ENCODE measurements around the gene RNF7. TPM values are rescaled to one million over a fixed set of nuclear protein-coding genes. Genes with fewer than 3 reads are reported as not detected.

RNF7 gene
- polyA plus RNA-seq, 2 of the 4 experiments (the other 2 are of a cell fraction) = 84.1 to 147 TPM

DNA sequence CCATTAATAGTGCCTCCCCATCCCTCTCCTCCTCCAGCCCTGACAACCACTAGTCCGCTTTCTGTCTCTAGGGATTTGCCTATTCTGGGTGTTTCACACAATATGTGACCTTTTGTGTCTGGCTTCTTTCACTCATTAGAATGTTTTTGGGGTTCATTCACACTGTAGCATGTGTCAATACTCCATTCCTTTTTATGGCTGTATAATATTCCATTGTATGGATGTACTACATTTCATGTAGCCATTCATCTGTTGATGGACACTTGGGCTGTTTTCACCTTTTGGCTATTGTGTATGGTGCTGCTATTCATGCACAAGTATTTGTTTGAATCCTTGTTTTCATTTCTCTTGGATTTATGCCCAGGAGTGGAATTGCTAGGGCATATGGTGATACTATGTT lies 41.6 kb downstream of the RNF7 start:
- no peak for DNase-seq (ENCODE audit: low read depth in 1 of 2, low spot score in 1 of 2)
- CTCF ChIA-PET = no interaction called here
- no peaks in the 10 kb centered on the region; the same call in 2 of the 3 replicates for H3K9me3 ChIP-seq
- H3K4me1 ChIP-seq = no peaks in the 10 kb centered on the region
- FAIRE-seq = no peak
- TF ChIP-seq HOXB5 (CRISPR knock-in tag; IDR thresholded peaks at IDR 0.05) (no peak), NPAS2 (CRISPR knock-in tag; IDR thresholded peaks at IDR 0.05; ENCODE audit: borderline replicate concordance) (no peak), MAFK (IDR thresholded peaks at IDR 0.05; ENCODE audit: partially characterized antibody) (no peak), ZSCAN20 (CRISPR knock-in tag; IDR thresholded peaks at IDR 0.05) (no peak), MAZ (IDR thresholded peaks at IDR 0.05; ENCODE audit: borderline replicate concordance, low read depth, low read length) (no peak), SREBF2 (IDR thresholded peaks at IDR 0.05) (no peak), MYC (IDR thresholded peaks at IDR 0.05; ENCODE audit: borderline replicate concordance, low read length) (no peak), ZC3H11A (IDR thresholded peaks at IDR 0.05) (no peak), RARB (CRISPR knock-in tag; IDR thresholded peaks at IDR 0.05) (no peak), JUNB (IDR thresholded peaks at IDR 0.05) (no peak), FOSL2 (IDR thresholded peaks at IDR 0.05) (no peak), FOSL2 (CRISPR knock-in tag; IDR thresholded peaks at IDR 0.05) (no peak), KDM5A (IDR thresholded peaks at IDR 0.05) (no peak)
- TF ChIP-seq, protein P1, sequence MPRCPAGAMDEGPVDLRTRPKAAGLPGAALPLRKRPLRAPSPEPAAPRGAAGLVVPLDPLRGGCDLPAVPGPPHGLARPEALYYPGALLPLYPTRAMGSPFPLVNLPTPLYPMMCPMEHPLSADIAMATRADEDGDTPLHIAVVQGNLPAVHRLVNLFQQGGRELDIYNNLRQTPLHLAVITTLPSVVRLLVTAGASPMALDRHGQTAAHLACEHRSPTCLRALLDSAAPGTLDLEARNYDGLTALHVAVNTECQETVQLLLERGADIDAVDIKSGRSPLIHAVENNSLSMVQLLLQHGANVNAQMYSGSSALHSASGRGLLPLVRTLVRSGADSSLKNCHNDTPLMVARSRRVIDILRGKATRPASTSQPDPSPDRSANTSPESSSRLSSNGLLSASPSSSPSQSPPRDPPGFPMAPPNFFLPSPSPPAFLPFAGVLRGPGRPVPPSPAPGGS (IDR thresholded peaks at IDR 0.05) = no peak
- TF ChIP-seq, protein P2, sequence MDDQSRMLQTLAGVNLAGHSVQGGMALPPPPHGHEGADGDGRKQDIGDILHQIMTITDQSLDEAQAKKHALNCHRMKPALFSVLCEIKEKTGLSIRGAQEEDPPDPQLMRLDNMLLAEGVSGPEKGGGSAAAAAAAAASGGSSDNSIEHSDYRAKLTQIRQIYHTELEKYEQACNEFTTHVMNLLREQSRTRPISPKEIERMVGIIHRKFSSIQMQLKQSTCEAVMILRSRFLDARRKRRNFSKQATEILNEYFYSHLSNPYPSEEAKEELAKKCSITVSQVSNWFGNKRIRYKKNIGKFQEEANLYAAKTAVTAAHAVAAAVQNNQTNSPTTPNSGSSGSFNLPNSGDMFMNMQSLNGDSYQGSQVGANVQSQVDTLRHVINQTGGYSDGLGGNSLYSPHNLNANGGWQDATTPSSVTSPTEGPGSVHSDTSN (IDR thresholded peaks at IDR 0.05) = no peak
- POLR2A ChIA-PET = no interaction called here
- no peak overlapping the region for H3K27ac ChIP-seq
- WGBS (ENCODE audit: missing lambda C conversion rate) = 93% methylated on average over 1 of the region's 1 CpG
- no peak overlapping the region for H3K4me2 ChIP-seq
- H3K4me3 ChIP-seq = no peak overlapping the region
- no peak for ATAC-seq

DNA sequence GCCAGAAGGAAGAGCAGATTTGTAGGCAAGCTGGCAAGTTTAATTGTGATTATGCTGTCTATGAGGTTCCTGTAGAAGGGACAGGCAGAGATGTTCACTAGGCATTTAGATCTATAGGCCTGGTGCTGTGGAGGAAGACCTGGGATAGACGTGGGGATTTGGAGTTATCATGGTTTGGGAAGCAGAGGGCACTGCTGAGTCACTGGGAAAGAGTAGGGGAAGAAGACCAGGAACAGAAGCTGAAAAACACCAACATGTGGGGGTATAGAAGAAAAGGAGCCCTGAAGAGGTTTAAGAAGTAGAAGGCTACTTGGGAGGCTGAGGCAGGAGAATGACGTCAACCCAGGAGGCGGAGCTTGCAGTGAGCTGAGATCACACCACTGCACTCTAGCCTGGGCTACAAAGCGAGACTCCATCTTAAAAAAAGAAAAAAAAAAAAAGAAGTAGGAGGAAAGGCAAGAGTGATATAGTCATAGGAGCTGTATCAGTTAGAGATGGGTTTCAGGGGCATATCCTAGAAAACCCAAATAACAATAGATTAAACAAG lies 44.4 kb downstream of the RNF7 start:
- ChIA-PET POLR2A (no interaction called here), CTCF (no interaction called here)
- peak in 1 of 2 experiments; percentile 22 for DNase-seq (ENCODE audit: low read depth in 1 of 2, low spot score in 1 of 2)
- no peaks in the 10 kb centered on the region; the same call in 2 of the 3 replicates for H3K9me3 ChIP-seq
- 33% methylated on average over 4 of the region's 4 CpGs for WGBS (ENCODE audit: missing lambda C conversion rate)
- no peak overlapping the region for H3K27ac ChIP-seq
- no peak for FAIRE-seq
- no peak overlapping the region for H3K4me3 ChIP-seq
- no peak overlapping the region for H3K4me2 ChIP-seq
- H3K4me1 ChIP-seq = no peaks in the 10 kb centered on the region
- ATAC-seq = peak in 1 of 2 experiments; percentile 56; a peak in 1 of 6 replicates
- TF ChIP-seq JUNB (IDR thresholded peaks at IDR 0.05) (no peak), TP53 (CRISPR knock-in tag; IDR thresholded peaks at IDR 0.05) (no peak), HOXA7 (CRISPR knock-in tag; IDR thresholded peaks at IDR 0.05) (no peak), ESRRA (IDR thresholded peaks at IDR 0.05; ENCODE audit: borderline replicate concordance, low read length) (no peak)

DNA sequence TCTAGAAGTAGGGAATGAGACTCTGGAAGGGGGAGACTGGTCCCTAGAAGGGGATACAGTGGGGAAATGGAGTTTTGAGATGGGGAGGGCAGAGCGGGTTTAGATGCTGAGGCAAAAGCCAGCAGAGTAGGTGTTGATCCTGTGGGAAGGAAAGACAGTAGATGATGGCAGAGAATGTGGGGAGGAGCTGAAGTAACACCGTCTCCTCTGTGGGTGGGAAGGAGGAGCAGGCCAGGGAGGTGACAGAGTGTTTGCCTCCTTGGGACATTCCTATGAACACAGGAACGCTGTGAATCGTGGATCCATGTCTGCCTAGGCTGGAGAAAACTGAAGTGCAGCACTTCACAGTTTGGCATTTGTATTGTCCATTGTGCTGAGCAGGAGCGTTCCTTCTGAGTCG lies 45.5 kb downstream of the RNF7 start:
- no peak overlapping the region for H3K27ac ChIP-seq
- TF ChIP-seq NR3C1 (IDR thresholded peaks at IDR 0.05) = no peak
- TF ChIP-seq HOXA7 (CRISPR knock-in tag; IDR thresholded peaks at IDR 0.05) = no peak
- TF ChIP-seq JUN (IDR thresholded peaks at IDR 0.05) = no peak
- TF ChIP-seq, protein P1 (IDR thresholded peaks at IDR 0.05) = no peak
- TF ChIP-seq ESRRA (IDR thresholded peaks at IDR 0.05; ENCODE audit: borderline replicate concordance, low read length) = no peak
- no peak for TF ChIP-seq CBX2 (IDR thresholded peaks at IDR 0.05; ENCODE audit: borderline replicate concordance, low read depth)
- 0 out of 6 replicates have a peak, but pooled peaks of 1 of the 2 experiments have one; percentile 26 for ATAC-seq
- ChIA-PET CTCF (interaction anchor here (0.6 kb wide), 1 partner anchor 113 kb away, joined by 3 read pairs; no protein-coding TSS in a partner anchor), POLR2A (no interaction called here)
- H3K4me3 ChIP-seq = no peak overlapping the region
- no peaks in the 10 kb centered on the region for H3K4me1 ChIP-seq
- DNase-seq (ENCODE audit: low read depth in 1 of 2, low spot score in 1 of 2) = no peak
- FAIRE-seq = no peak
- no peak overlapping the region for H3K4me2 ChIP-seq
- H3K9me3 ChIP-seq = no peaks in the 10 kb centered on the region; the same call in 2 of the 3 replicates
- 68% methylated on average over 6 of the region's 6 CpGs for WGBS (ENCODE audit: missing lambda C conversion rate)
